ENCODE measurements around the gene TBC1D4. TPM values are rescaled to one million over a fixed set of nuclear protein-coding genes. Genes with fewer than 3 reads are reported as not detected.
"Not testable (repeated sequence)": the region's sequence is repeated elsewhere in the genome, so short reads cannot be mapped to it uniquely, and the experiment has no call there.

The TBC1D4 gene
- total RNA-seq, 2 donors from 2014 or later = 27.6 to 56.1 TPM

- WGBS = 83% methylated on average over 3 of the region's 3 CpGs
- TF ChIP-seq POLR2A (IDR thresholded peaks at IDR 0.05) = no peak
- TF ChIP-seq, protein P1, sequence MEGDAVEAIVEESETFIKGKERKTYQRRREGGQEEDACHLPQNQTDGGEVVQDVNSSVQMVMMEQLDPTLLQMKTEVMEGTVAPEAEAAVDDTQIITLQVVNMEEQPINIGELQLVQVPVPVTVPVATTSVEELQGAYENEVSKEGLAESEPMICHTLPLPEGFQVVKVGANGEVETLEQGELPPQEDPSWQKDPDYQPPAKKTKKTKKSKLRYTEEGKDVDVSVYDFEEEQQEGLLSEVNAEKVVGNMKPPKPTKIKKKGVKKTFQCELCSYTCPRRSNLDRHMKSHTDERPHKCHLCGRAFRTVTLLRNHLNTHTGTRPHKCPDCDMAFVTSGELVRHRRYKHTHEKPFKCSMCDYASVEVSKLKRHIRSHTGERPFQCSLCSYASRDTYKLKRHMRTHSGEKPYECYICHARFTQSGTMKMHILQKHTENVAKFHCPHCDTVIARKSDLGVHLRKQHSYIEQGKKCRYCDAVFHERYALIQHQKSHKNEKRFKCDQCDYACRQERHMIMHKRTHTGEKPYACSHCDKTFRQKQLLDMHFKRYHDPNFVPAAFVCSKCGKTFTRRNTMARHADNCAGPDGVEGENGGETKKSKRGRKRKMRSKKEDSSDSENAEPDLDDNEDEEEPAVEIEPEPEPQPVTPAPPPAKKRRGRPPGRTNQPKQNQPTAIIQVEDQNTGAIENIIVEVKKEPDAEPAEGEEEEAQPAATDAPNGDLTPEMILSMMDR (IDR thresholded peaks at IDR 0.05) = no peak
- no peak for TF ChIP-seq POLR2AphosphoS5 (IDR thresholded peaks at IDR 0.05)
- no peak for DNase-seq (ENCODE audit: low spot score)
These were observed 129.2 kb downstream of the TBC1D4 start for GRCh38 chr13:75352641-75353327.

GRCh38 chr13:75351538-75351937 is 130.4 kb downstream of the TBC1D4 start:
- H3K36me3 ChIP-seq; H3K27me3 ChIP-seq (replicated peaks; ENCODE audit: insufficient read depth); intact Hi-C loops (cut with DNase I); H3K9me3 ChIP-seq; DNase-seq (ENCODE audit: low spot score); H3K27ac ChIP-seq; H3K4me1 ChIP-seq (replicated peaks); H3K4me3 ChIP-seq: not testable (repeated sequence)
- WGBS = 94% methylated on average over 3 of the region's 3 CpGs

More at GRCh38 chr13:75352641-75353327, 129.2 kb downstream of the TBC1D4 start:
- Histone ChIP-seq H3K27ac (no peak overlapping the region), H3K36me3 (no peaks in the 10 kb centered on the region), H3K4me3 (no peak overlapping the region), H3K9me3 (no peaks in the 10 kb centered on the region), H3K4me1 (replicated peaks) (peaks cover 3% of the 10 kb centered on the region), H3K27me3 (replicated peaks; ENCODE audit: insufficient read depth) (no peaks in the 10 kb centered on the region)
- intact Hi-C loops (cut with DNase I) = no loop called here

DNA sequence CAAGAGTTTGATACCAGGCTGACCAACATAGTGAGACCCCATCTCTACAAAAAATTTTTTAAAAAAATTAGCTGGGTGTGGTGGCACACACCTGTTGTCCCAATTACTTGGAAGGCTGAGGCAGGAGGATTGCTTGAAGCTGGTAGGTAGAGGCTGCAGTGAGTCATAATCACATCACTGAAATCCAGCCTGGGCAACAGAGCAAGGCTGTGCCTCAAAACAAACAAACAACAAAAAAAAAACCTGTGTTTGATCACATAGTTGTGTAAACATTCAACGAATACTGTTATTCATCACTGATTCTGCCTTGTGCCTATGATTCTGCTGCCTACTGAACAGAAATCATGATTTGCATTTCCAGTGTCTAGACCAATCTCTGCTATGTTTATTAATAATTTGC is 134.0 kb downstream of the TBC1D4 start:
- no peaks in the 10 kb centered on the region for H3K36me3 ChIP-seq
- no peak for DNase-seq (ENCODE audit: low spot score)
- TF ChIP-seq POLR2A (IDR thresholded peaks at IDR 0.05) (no peak), POLR2AphosphoS5 (IDR thresholded peaks at IDR 0.05) (no peak)
- H3K27me3 ChIP-seq (replicated peaks; ENCODE audit: insufficient read depth) = no peaks in the 10 kb centered on the region
- H3K9me3 ChIP-seq = no peaks in the 10 kb centered on the region
- intact Hi-C loops (cut with DNase I) = no loop called here
- 42% methylated on average over 1 of the region's 1 CpG for WGBS
- no peak overlapping the region for H3K4me3 ChIP-seq
- peaks cover 3% of the 10 kb centered on the region for H3K4me1 ChIP-seq (replicated peaks)
- peak overlapping the region; percentile 49 to 55 for H3K27ac ChIP-seq

DNA sequence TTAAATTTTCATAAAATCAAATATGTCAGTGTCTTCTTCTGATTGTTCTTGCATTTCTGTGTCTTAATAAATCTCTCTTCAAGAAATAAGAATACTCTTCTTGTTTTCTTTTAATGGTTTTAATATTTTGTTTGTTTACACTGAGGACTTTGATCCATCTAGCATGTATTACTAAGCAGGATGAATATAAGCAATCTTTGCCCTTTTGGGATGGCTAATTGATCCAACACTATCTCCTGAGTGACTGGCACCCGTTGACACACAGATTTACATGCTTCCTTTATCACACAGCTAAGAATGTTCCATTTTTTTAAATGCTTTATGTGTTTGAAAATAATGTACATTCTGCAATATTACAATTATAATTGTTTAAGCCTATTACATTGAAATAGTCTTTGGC is 134.5 kb downstream of the TBC1D4 start:
- H3K4me3 ChIP-seq = no peak overlapping the region
- H3K27ac ChIP-seq = peak overlapping the region in 1 of 2 donors; percentile 55
- H3K27me3 ChIP-seq (replicated peaks; ENCODE audit: insufficient read depth) = no peaks in the 10 kb centered on the region
- peaks cover 3% of the 10 kb centered on the region for H3K4me1 ChIP-seq (replicated peaks)
- TF ChIP-seq POLR2AphosphoS5 (IDR thresholded peaks at IDR 0.05) (no peak), POLR2A (IDR thresholded peaks at IDR 0.05) (no peak)
- TF ChIP-seq, protein P1 (IDR thresholded peaks at IDR 0.05) = no peak
- no peak for DNase-seq (ENCODE audit: low spot score)
- no peaks in the 10 kb centered on the region for H3K9me3 ChIP-seq
- WGBS = 100% methylated on average over 1 of the region's 1 CpG
- H3K36me3 ChIP-seq = no peaks in the 10 kb centered on the region
- intact Hi-C loops (cut with DNase I) = no loop called here

- TF ChIP-seq POLR2AphosphoS5 (IDR thresholded peaks at IDR 0.05) = no peak
- no peak for TF ChIP-seq POLR2A (IDR thresholded peaks at IDR 0.05)
- TF ChIP-seq, protein P1 (IDR thresholded peaks at IDR 0.05) = no peak
- Histone ChIP-seq H3K9me3 (no peaks in the 10 kb centered on the region), H3K36me3 (no peaks in the 10 kb centered on the region), H3K27ac (no peak overlapping the region), H3K4me1 (replicated peaks) (peaks cover 3% of the 10 kb centered on the region), H3K4me3 (no peak overlapping the region), H3K27me3 (replicated peaks; ENCODE audit: insufficient read depth) (no peaks in the 10 kb centered on the region)
- intact Hi-C loops (cut with DNase I) = no loop called here
- no peak for DNase-seq (ENCODE audit: low spot score)
- 70% methylated on average over 2 of the region's 2 CpGs for WGBS
These were observed 136.8 kb downstream of the TBC1D4 start for GRCh38 chr13:75345193-75345592.

- Histone ChIP-seq H3K27me3 (replicated peaks; ENCODE audit: insufficient read depth) (no peaks in the 10 kb centered on the region), H3K27ac (no peak overlapping the region), H3K36me3 (no peaks in the 10 kb centered on the region), H3K4me1 (replicated peaks) (no peaks in the 10 kb centered on the region), H3K4me3 (no peak overlapping the region), H3K9me3 (no peaks in the 10 kb centered on the region)
- no peak for TF ChIP-seq POLR2A (IDR thresholded peaks at IDR 0.05)
- TF ChIP-seq POLR2AphosphoS5 (IDR thresholded peaks at IDR 0.05) = no peak
- TF ChIP-seq, protein P1 (IDR thresholded peaks at IDR 0.05) = no peak
- 86% methylated on average over 5 of the region's 5 CpGs for WGBS
- no peak for DNase-seq (ENCODE audit: low spot score)
- intact Hi-C loops (cut with DNase I) = no loop called here
These were observed 140.9 kb downstream of the TBC1D4 start for GRCh38 chr13:75341028-75341427.

All from prostate gland (tissue), 2 donors.